Natural killer cell (primary cell): ENCODE data around the gene CLCN4. TPM values are rescaled to one million over a fixed set of nuclear protein-coding genes. Genes with fewer than 3 reads are reported as not detected.
A peak's percentile ranks its signal among the peaks of the same experiment; 100 is the strongest.

Source experiments
- ATAC-seq, 3 donors: fragments of 150-1000 bp in 2 of 3; fragments of 200-7000 bp in 1 of 3; cut with Tn5 transposase; 1 replicate in 1 of 3; 2 replicates in 2 of 3; pipeline ENCODE4 v1.10.0; 2021; ENCODE audit warnings: mild to moderate bottlenecking in 2 of 3, moderate library complexity in 2 of 3
- DNase-seq, 2 donors: peaks; one replicate each; pipeline versions ENCODE4 v3.0.0 to v3.0.0-alpha.2; 2013 to 2021; ENCODE audit warnings: mixed read lengths in 1 of 2
- H3K27ac ChIP-seq: one replicate; pipeline ENCODE4 v1.5.1; 2013; ENCODE audit warnings: mild to moderate bottlenecking, low read length
- H3K27me3 ChIP-seq: one replicate; pipeline ENCODE4 v1.6.1; 2013; ENCODE audit warnings: low read length; ENCODE audit not compliant: control insufficient read depth, insufficient read depth
- H3K36me3 ChIP-seq: one replicate; pipeline ENCODE4 v1.6.1; 2013; ENCODE audit warnings: low read length; ENCODE audit not compliant: control insufficient read depth, insufficient read depth
- H3K4me1 ChIP-seq: one replicate; pipeline ENCODE4 v1.6.1; 2013; ENCODE audit warnings: low read length; ENCODE audit not compliant: control insufficient read depth, insufficient read depth
- H3K4me3 ChIP-seq: one replicate; pipeline ENCODE4 v1.5.1; 2013; ENCODE audit warnings: low read length
- H3K9me3 ChIP-seq: one replicate; pipeline ENCODE4 v1.6.1; 2013; ENCODE audit warnings: low read length; ENCODE audit not compliant: control insufficient read depth, insufficient read depth
- H3K27ac Mint-ChIP-seq, 2 donors: one replicate each; pipeline ENCODE4 v1.8.0; 2022; ENCODE audit warnings: mild to moderate bottlenecking in 2 of 2, mixed read lengths in 2 of 2, moderate library complexity in 1 of 2
- H3K27me3 Mint-ChIP-seq, 2 donors: one replicate each; pipeline ENCODE4 v1.8.0; 2022; ENCODE audit warnings: low read depth in 2 of 2, mixed read lengths in 2 of 2
- H3K36me3 Mint-ChIP-seq: one replicate; pipeline ENCODE4 v1.8.0; 2022; ENCODE audit warnings: mixed read lengths
- H3K4me1 Mint-ChIP-seq, 2 donors: one replicate each; pipeline ENCODE4 v1.8.0; 2022; ENCODE audit warnings: mixed read lengths in 2 of 2
- H3K4me3 Mint-ChIP-seq: one replicate; pipeline ENCODE4 v1.8.0; 2022; ENCODE audit warnings: mild to moderate bottlenecking, moderate library complexity, mixed read lengths
- H3K9me3 Mint-ChIP-seq, 2 donors: one replicate each; pipeline ENCODE4 v1.8.0; 2022; ENCODE audit warnings: mixed read lengths in 2 of 2
- CTCF ChIP-seq: fragments of 200-600 bp; IDR thresholded peaks from one replicate; pipeline ENCODE4 v1.8.0; 2022; ENCODE audit warnings: antibody characterized with exemption
- WGBS: methylation state at CpG from one replicate; pipeline ENCODE4 v1.1.7; 2013; ENCODE audit warnings: missing lambda C conversion rate; ENCODE audit not compliant: insufficient coverage; 5-methylcytosine and 5-hydroxymethylcytosine counted together
- intact Hi-C: fragments of 100-400 bp; cut with micrococcal nuclease; formaldehyde crosslinking; loops from one replicate; pipeline ENCODE4 v1.14.2; 2022
- total RNA-seq, 4 donors: library from RNA; stranded (reverse); fragments of 120-200 nt in 1 of 4; gene quantifications; one replicate each; pipeline versions ENCODE4 v1.2.3 to v1.2.4, GENCODE V29; 2013 to 2022

Gene CLCN4
- total RNA-seq, 3 donors from 2014 or later (not counting 1 experiment from before 2014, with no cell fraction given): 0.05 to 0.66 (median 0.23) TPM

DNA sequence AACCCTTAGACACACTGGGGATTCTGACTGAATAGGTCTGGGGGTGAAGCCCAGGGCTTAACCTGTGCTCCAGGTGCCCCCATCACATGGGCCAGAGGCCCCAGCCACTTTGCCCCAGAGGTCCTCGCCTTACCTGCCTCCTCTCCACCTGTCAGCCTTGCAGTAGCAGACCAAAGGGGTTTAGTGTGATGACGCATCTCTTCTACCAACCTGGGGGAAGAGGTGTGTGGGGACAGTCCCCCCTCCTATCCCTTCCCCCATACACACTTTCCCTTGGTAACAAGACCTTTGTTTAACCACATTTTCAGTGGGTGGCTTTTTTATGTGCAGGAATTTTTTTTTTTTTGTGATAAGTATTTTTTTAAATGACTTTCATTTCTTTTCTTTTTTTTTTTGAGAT is 6.3 kb downstream of the CLCN4 start:
- Mint-ChIP-seq H3K36me3 (no peaks in the 10 kb centered on the region), H3K4me3 (no peak overlapping the region), H3K27ac (no peak overlapping the region), H3K4me1 (peaks cover 0 to 18% of the 10 kb centered on the region in 2 donors), H3K9me3 (no peaks in the 10 kb centered on the region), H3K27me3 (peaks cover 15 to 44% of the 10 kb centered on the region in 2 donors)
- no peaks in the 10 kb centered on the region for H3K9me3 ChIP-seq
- H3K4me1 ChIP-seq: peaks cover 22% of the 10 kb centered on the region
- ATAC-seq: no peak
- H3K27ac ChIP-seq: no peak overlapping the region
- no CpG with 5 or more reads among the region's 2 CpGs for WGBS
- H3K27me3 ChIP-seq: peaks cover 2% of the 10 kb centered on the region
- DNase-seq: no peak
- TF ChIP-seq CTCF: no peak
- no peaks in the 10 kb centered on the region for H3K36me3 ChIP-seq
- intact Hi-C loops: no loop called here
- no peak overlapping the region for H3K4me3 ChIP-seq

GRCh38 chrX:10164879-10165278 is 8.1 kb downstream of the CLCN4 start:
- Histone ChIP-seq H3K27me3 (no peaks in the 10 kb centered on the region), H3K4me1 (peaks cover 22% of the 10 kb centered on the region), H3K27ac (no peak overlapping the region), H3K4me3 (no peak overlapping the region), H3K9me3 (no peaks in the 10 kb centered on the region), H3K36me3 (no peaks in the 10 kb centered on the region)
- no peaks in the 10 kb centered on the region for H3K36me3 Mint-ChIP-seq
- no peak for TF ChIP-seq CTCF
- DNase-seq: no peak
- 95% methylated on average over 10 of the region's 11 CpGs for WGBS
- intact Hi-C loops: no loop called here
- ATAC-seq: no peak
- H3K27ac Mint-ChIP-seq: no peak overlapping the region
- H3K4me3 Mint-ChIP-seq: no peak overlapping the region
- H3K4me1 Mint-ChIP-seq: peaks cover 0 to 21% of the 10 kb centered on the region in 2 donors
- H3K9me3 Mint-ChIP-seq: no peaks in the 10 kb centered on the region
- H3K27me3 Mint-ChIP-seq: peaks cover 11 to 41% of the 10 kb centered on the region in 2 donors

DNA sequence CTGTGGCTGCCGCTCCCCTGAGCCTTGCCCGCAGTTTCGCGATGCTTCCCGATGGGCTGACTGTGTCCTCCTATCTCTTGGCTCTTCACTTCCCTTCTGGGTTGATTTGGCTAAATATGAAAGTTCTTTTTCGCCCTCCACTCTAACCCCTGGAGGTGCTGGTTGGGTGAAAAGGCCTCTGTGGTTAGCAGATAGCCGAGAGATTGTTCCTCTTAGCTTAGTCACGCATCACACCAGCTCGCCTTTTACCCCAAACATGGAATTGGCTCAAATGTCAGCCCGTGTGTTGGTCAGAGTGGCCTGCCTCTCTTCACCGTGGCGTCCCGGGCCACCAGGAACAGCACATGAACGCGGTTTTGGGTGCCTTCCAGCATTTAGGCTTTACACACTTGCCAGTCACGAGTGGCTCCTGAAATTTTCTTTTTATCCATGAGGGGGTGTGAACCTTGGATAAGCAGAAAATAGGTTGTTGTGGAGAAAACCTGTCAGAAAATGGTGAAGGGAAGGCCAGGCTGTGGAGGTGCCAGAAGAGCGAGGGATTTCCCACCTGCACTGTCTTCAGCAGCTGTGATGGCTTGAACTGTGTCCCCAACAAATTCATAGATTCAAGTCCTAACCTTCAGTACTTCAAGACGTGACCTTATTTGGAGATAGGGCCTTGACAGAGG is 8.9 kb downstream of the CLCN4 start:
- 25% methylated on average over 13 of the region's 18 CpGs for WGBS
- H3K27ac Mint-ChIP-seq: no peak overlapping the region
- H3K27me3 Mint-ChIP-seq: peaks cover 4 to 32% of the 10 kb centered on the region in 2 donors
- H3K9me3 ChIP-seq: no peaks in the 10 kb centered on the region
- H3K4me1 ChIP-seq: peaks cover 22% of the 10 kb centered on the region
- peaks cover 0 to 21% of the 10 kb centered on the region in 2 donors for H3K4me1 Mint-ChIP-seq
- H3K36me3 Mint-ChIP-seq: no peaks in the 10 kb centered on the region
- DNase-seq: no peak
- H3K27me3 ChIP-seq: no peaks in the 10 kb centered on the region
- no peak overlapping the region for H3K4me3 Mint-ChIP-seq
- intact Hi-C loops: no loop called here
- ATAC-seq: peak in 2 of 3 donors; percentile 24 to 41
- no peak overlapping the region for H3K27ac ChIP-seq
- TF ChIP-seq CTCF: no peak
- no peak overlapping the region for H3K4me3 ChIP-seq
- H3K36me3 ChIP-seq: no peaks in the 10 kb centered on the region
- H3K9me3 Mint-ChIP-seq: no peaks in the 10 kb centered on the region

GRCh38 chrX:10166248-10166716 is 9.5 kb downstream of the CLCN4 start:
- Mint-ChIP-seq H3K27me3 (peaks cover 0 to 27% of the 10 kb centered on the region in 2 donors), H3K4me1 (peaks cover 0 to 21% of the 10 kb centered on the region in 2 donors), H3K9me3 (no peaks in the 10 kb centered on the region), H3K27ac (no peak overlapping the region), H3K36me3 (no peaks in the 10 kb centered on the region), H3K4me3 (no peak overlapping the region)
- Histone ChIP-seq H3K27me3 (no peaks in the 10 kb centered on the region), H3K36me3 (no peaks in the 10 kb centered on the region), H3K9me3 (no peaks in the 10 kb centered on the region), H3K27ac (no peak overlapping the region), H3K4me3 (no peak overlapping the region), H3K4me1 (peaks cover 22% of the 10 kb centered on the region)
- no peak for TF ChIP-seq CTCF
- intact Hi-C loops: no loop called here
- no peak for ATAC-seq
- DNase-seq: no peak
- WGBS: 81% methylated on average over 17 of the region's 17 CpGs
